SU-DHL-6 (cell line): ENCODE measurements around the gene CRELD1.

Source experiments
- H2AFZ ChIP-seq: fragments of 200-600 bp; sonication (generic); 2 replicates; pipeline ENCODE4 v1.6.1; 2014; ENCODE audit warnings: low read depth, mild to moderate bottlenecking, moderate library complexity, mixed read lengths, antibody characterized with exemption, low read length; ENCODE audit not compliant: severe bottlenecking
- H3F3A ChIP-seq: fragments of 200-600 bp; shearing (Covaris generic); 2 replicates; pipeline ENCODE4 v1.6.0; 2016; ENCODE audit warnings: antibody characterized with exemption, mild to moderate bottlenecking; ENCODE audit not compliant: insufficient read depth
- H3K27ac ChIP-seq: fragments of 200-600 bp; sonication (generic); 2 replicates; pipeline ENCODE4 v1.5.1; 2016; ENCODE audit warnings: low read depth, mild to moderate bottlenecking, low read length, moderate library complexity, mixed read lengths
- H3K27me3 ChIP-seq: fragments of 200-600 bp; sonication (generic), shearing (Covaris generic); 2 replicates; pipeline ENCODE4 v1.6.0; 2014; ENCODE audit warnings: mild to moderate bottlenecking, low read length
- H3K36me3 ChIP-seq: fragments of 200-600 bp; sonication (generic); 2 replicates; pipeline ENCODE4 v1.6.1; 2014; ENCODE audit warnings: mild to moderate bottlenecking, low read length, mixed read lengths
- H3K4me2 ChIP-seq: fragments of 300-600, 200-600 bp; shearing (Covaris generic), sonication (generic); 2 replicates; pipeline ENCODE4 v1.6.0; 2014; ENCODE audit warnings: low read length, low read depth, mild to moderate bottlenecking; ENCODE audit not compliant: poor library complexity, severe bottlenecking
- H3K4me3 ChIP-seq: fragments of 200-600 bp; sonication (generic); 2 replicates; pipeline ENCODE4 v1.5.1; 2014; ENCODE audit warnings: antibody characterized with exemption, low read length, mild to moderate bottlenecking, mixed read lengths; ENCODE audit not compliant: insufficient read depth, poor library complexity, severe bottlenecking
- H3K79me2 ChIP-seq: fragments of 200-600 bp; sonication (generic); 2 replicates; pipeline ENCODE4 v1.6.1; 2014; ENCODE audit warnings: mild to moderate bottlenecking, low read length, moderate library complexity; ENCODE audit not compliant: insufficient read depth
- H3K9ac ChIP-seq: fragments of 200-600 bp; sonication (generic); 2 replicates; pipeline ENCODE4 v1.7.0; 2014; ENCODE audit warnings: mild to moderate bottlenecking, low read length
- H3K9me2 ChIP-seq: fragments of 200-600 bp; sonication (generic); replicated peaks from 2 replicates; pipeline ENCODE4 v1.6.1; 2014; ENCODE audit warnings: low read length; ENCODE audit not compliant: insufficient read depth
- H3K9me3 ChIP-seq: fragments of 200-600 bp; sonication (generic); 2 replicates; pipeline ENCODE4 v1.6.1; 2014; ENCODE audit warnings: low read length, mixed read lengths; ENCODE audit not compliant: insufficient read depth
- H4K20me1 ChIP-seq: fragments of 200-600 bp; sonication (generic); 2 replicates; pipeline ENCODE4 v1.6.1; 2014; ENCODE audit warnings: low read depth, mild to moderate bottlenecking, antibody characterized with exemption, low read length, moderate library complexity, mixed read lengths
- CTCF ChIP-seq: fragments of 200-600 bp; sonication (generic); IDR thresholded peaks from one replicate; pipeline ENCODE4 v1.5.1; 2017; ENCODE audit warnings: antibody characterized with exemption, mild to moderate bottlenecking, low read length, moderate library complexity; ENCODE audit not compliant: insufficient read depth, poor library complexity, severe bottlenecking
- EZH2phosphoT487 ChIP-seq: fragments of 200-600 bp; sonication (generic), shearing (Covaris generic); conservative IDR thresholded peaks from 2 replicates; pipeline ENCODE4 v1.6.1; 2018; ENCODE audit warnings: mild to moderate bottlenecking, antibody characterized with exemption, low read length, moderate library complexity, mixed read lengths

CRELD1 gene

GRCh38 chr3:9903904-9904303, 29.7 kb upstream of the CRELD1 start:
- H3K27ac ChIP-seq: no peak overlapping the region
- no peak overlapping the region for H2AFZ ChIP-seq
- TF ChIP-seq EZH2phosphoT487 (no peak), CTCF (no peak)
- H3K4me3 ChIP-seq: no peak overlapping the region
- H3K36me3 ChIP-seq: no peaks in the 10 kb centered on the region
- no peaks in the 10 kb centered on the region for H3K79me2 ChIP-seq
- H3K9me2 ChIP-seq: no peaks in the 10 kb centered on the region
- no peak overlapping the region for H3K4me2 ChIP-seq
- no peak overlapping the region for H3K9ac ChIP-seq
- H3K27me3 ChIP-seq: no peaks in the 10 kb centered on the region
- no peaks in the 10 kb centered on the region for H4K20me1 ChIP-seq
- no peaks in the 10 kb centered on the region for H3F3A ChIP-seq
- H3K9me3 ChIP-seq: no peaks in the 10 kb centered on the region

GRCh38 chr3:9906480-9906879, 27.2 kb upstream of the CRELD1 start:
- H3K79me2 ChIP-seq: no peaks in the 10 kb centered on the region
- no peak overlapping the region for H2AFZ ChIP-seq
- H3K36me3 ChIP-seq: no peaks in the 10 kb centered on the region
- no peak for TF ChIP-seq CTCF
- no peak for TF ChIP-seq EZH2phosphoT487
- no peaks in the 10 kb centered on the region for H3K9me3 ChIP-seq
- H3K27me3 ChIP-seq: no peaks in the 10 kb centered on the region
- H3K4me2 ChIP-seq: no peak overlapping the region
- H3F3A ChIP-seq: no peaks in the 10 kb centered on the region
- no peak overlapping the region for H3K4me3 ChIP-seq
- H4K20me1 ChIP-seq: no peaks in the 10 kb centered on the region
- H3K9me2 ChIP-seq: no peaks in the 10 kb centered on the region
- H3K9ac ChIP-seq: no peak overlapping the region
- no peak overlapping the region for H3K27ac ChIP-seq

GRCh38 chr3:9908286-9908685, 25.3 kb upstream of the CRELD1 start:
- H3K79me2 ChIP-seq: no peaks in the 10 kb centered on the region
- no peaks in the 10 kb centered on the region for H3K9me3 ChIP-seq
- no peaks in the 10 kb centered on the region for H4K20me1 ChIP-seq
- H3K9ac ChIP-seq: no peak overlapping the region
- TF ChIP-seq EZH2phosphoT487 (no peak), CTCF (no peak)
- no peaks in the 10 kb centered on the region for H3K36me3 ChIP-seq
- H3K27ac ChIP-seq: no peak overlapping the region
- H3K4me2 ChIP-seq: no peak overlapping the region
- no peaks in the 10 kb centered on the region for H3F3A ChIP-seq
- no peaks in the 10 kb centered on the region for H3K27me3 ChIP-seq
- H3K9me2 ChIP-seq: no peaks in the 10 kb centered on the region
- no peak overlapping the region for H2AFZ ChIP-seq
- H3K4me3 ChIP-seq: no peak overlapping the region
